NCI-H1930 (cell line): ENCODE measurements around the gene GPR137.
"Not testable (repeated sequence)": the region's sequence is repeated elsewhere in the genome, so short reads cannot be mapped to it uniquely, and the experiment has no call there.

Experiments
- DNase-seq, 2 experiments: peaks; one replicate each; lab custom pipeline; 2025; lab: John Stamatoyannopoulos, UW

GPR137 gene

GRCh38 chr11:64284962-64285884 lies at the start of gene GPR137:
TSS of gene GPR137 (plus strand) at chr11:64285848. CDS start at chr11:64286525, 677 bp downstream.
- DNase-seq = peak; percentile 62 to 84

GRCh38 chr11:64237484-64237951 lies 48.1 kb upstream of the GPR137 start:
- DNase-seq = peak in 1 of 2 experiments; percentile 14

GRCh38 chr11:64238076-64238475 lies 47.6 kb upstream of the GPR137 start:
- DNase-seq = no peak

GRCh38 chr11:64238999-64239398 lies 46.6 kb upstream of the GPR137 start:
- no peak for DNase-seq

- DNase-seq = no peak
Observed at GRCh38 chr11:64239662-64240434, 45.8 kb upstream of the GPR137 start.

- DNase-seq = peak; percentile 93 to 98
Observed at GRCh38 chr11:64240435-64241240, 45.0 kb upstream of the GPR137 start, which contains the start of gene FKBP2. TSS of gene FKBP2 (plus strand) at chr11:64241095. CDS start at chr11:64242388, 1,293 bp downstream.

- DNase-seq = peak; percentile 97
Observed at GRCh38 chr11:64241241-64241490, 44.5 kb upstream of the GPR137 start.

GRCh38 chr11:64241491-64242374 lies 43.9 kb upstream of the GPR137 start:
- no peak for DNase-seq

- no peak for DNase-seq
Observed at GRCh38 chr11:64243236-64243854, 42.3 kb upstream of the GPR137 start.

GRCh38 chr11:64244107-64244506 lies 41.5 kb upstream of the GPR137 start:
- no peak for DNase-seq

GRCh38 chr11:64244966-64245365 lies 40.7 kb upstream of the GPR137 start:
- DNase-seq = no peak

GRCh38 chr11:64245401-64245796 lies 40.2 kb upstream of the GPR137 start:
- no peak for DNase-seq

GRCh38 chr11:64245797-64246620 lies 39.6 kb upstream of the GPR137 start:
- DNase-seq = no peak

GRCh38 chr11:64246621-64246870 lies 39.1 kb upstream of the GPR137 start:
- DNase-seq = not testable (repeated sequence)

GRCh38 chr11:64246871-64247728 lies 38.5 kb upstream of the GPR137 start, which contains the start of gene PPP1R14B:
TSS of gene PPP1R14B (minus strand) at chr11:64246943. CDS start at chr11:64246673, 270 bp downstream.
- peak; percentile 91 to 92 for DNase-seq

GRCh38 chr11:64247729-64248531 lies 37.7 kb upstream of the GPR137 start:
- no peak for DNase-seq

GRCh38 chr11:64248578-64248977 lies 37.1 kb upstream of the GPR137 start:
- DNase-seq = no peak

GRCh38 chr11:64249038-64249437 lies 36.6 kb upstream of the GPR137 start:
- DNase-seq = no peak
